Fibroblast of peridontal ligament (primary cell): ENCODE results near the gene PHKB.
"Not testable (repeated sequence)": the region's sequence is repeated elsewhere in the genome, so short reads cannot be mapped to it uniquely, and the experiment has no call there.

Experiments used
- DNase-seq: peaks from one replicate; pipeline ENCODE4 v3.0.0-alpha.2; 2010; ENCODE audit errors: extremely low read depth

Gene PHKB

GRCh38 chr16:47460711-47461597 is at the start of gene PHKB, which contains the start of gene ITFG1:
PHKB (plus strand) TSS chr16:47461331; CDS start chr16:47461351, 20 bp downstream.
ITFG1 (minus strand) TSS chr16:47461063; CDS start chr16:47461045, 18 bp downstream.
- DNase-seq = peak; percentile 85

GRCh38 chr16:47413041-47413440 is 48.1 kb upstream of the PHKB start:
- DNase-seq = no peak

- no peak for DNase-seq
Measured at GRCh38 chr16:47416869-47417268, 44.3 kb upstream of the PHKB start.

- DNase-seq = no peak
Measured at GRCh38 chr16:47424846-47425245, 36.3 kb upstream of the PHKB start.

DNA sequence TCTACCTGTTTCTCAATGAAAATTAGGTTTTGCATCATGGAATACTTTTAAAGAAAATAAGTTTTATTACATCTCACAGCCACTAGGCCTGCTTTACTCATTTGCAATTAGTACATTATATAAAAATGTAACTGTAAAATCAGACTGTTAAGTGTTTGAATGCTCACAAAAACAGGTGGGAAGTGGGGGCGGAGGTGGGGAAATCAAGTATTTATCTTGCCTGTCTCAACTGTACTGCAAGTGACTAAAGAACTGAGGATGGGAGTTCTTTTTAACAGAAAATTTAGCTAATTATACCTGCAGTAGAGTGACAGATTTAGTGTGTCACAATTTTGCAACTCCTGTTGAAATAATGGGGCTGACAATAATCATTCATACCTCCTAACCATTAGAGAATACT is 34.3 kb upstream of the PHKB start:
- DNase-seq = no peak

GRCh38 chr16:47431960-47432359 is 29.2 kb upstream of the PHKB start:
- no peak for DNase-seq

GRCh38 chr16:47434274-47434673 is 26.9 kb upstream of the PHKB start:
- DNase-seq = not testable (repeated sequence)

DNA sequence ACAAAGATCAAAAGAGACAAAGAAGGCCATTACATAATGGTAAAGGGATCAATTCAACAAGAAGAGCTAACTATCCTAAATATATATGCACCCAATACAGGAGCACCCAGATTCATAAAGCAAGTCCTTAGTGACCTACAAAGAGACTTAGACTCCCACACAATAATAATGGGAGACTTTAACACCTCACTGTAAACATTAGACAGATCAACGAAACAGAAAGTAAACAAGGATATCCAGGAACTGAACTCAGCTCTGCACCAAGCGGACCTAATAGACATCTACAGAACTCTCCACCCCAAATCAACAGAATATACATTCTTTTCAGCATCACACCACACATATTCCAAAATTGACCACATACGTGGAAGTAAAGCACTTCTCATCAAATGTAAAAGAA is 21.1 kb upstream of the PHKB start:
- DNase-seq = not testable (repeated sequence)

DNA sequence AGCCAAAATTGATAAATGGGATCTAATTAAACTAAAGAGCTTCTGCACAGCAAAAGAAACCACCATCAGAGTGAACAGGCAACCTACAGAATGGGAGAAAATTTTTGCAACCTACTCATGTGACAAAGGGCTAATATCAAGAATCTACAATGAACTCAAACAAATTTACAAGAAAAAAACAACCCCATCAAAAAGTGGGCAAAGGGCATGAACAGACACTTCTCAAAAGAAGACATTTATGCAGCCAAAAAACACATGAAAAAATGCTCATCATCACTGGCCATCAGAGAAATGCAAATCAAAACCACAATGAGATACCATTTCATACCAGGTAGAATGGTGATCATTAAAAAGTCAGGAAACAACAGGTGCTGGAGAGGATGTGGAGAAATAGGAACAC is 18.2 kb upstream of the PHKB start:
- not testable (repeated sequence) for DNase-seq

DNA sequence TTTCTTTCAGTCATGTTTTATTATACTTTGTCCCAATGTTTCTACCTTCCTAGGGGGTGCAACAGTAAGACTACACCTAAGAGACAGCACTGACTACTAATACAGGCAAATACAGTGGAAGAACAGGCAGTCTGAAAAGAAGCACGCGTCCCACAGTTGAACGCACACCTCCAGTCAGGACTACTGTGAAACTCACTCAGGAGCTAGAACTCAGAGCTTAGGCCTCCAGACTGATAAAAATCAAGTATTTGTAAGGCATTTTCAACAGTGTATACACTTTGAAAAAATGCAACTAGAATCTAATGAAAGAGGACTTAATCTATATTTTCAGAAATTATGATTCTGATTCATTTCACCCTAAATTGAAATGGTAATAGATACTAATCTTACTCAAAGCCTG is 14.7 kb upstream of the PHKB start:
- no peak for DNase-seq

DNA sequence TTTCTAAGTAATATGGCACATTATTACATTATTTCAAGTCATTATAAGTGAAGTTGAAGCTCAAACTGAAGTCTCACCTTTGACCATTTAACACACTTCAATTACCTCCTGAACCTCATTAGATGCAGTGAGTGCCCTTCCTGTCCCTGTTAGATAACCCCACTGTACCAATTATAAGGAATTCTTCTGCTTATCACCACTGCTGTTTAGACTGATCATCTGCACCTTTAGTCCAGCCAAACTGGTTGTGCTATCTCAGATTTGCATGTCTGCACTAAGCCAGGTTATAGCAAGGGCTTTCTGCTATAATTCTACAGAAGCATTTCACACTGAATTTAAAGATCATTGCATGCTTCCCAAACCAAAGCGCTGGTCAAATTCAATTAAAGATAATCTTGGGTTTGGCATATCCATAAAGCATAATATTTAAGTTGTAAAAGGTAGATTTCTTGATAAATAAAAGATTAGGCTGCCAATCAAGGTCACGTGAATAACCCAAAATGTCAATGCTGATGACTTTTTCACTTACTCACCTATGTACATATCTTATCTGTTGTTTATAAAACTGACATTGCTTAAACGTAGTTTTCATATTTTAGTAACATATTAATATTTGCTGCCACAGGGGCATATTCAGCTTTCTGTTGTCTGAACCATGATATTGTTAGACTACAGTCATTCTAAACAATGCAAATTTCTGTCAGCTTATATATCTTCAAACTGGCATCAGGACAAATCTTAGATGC is 12.1 kb upstream of the PHKB start:
- no peak for DNase-seq

GRCh38 chr16:47449788-47450187 is 11.3 kb upstream of the PHKB start:
- DNase-seq = no peak

DNA sequence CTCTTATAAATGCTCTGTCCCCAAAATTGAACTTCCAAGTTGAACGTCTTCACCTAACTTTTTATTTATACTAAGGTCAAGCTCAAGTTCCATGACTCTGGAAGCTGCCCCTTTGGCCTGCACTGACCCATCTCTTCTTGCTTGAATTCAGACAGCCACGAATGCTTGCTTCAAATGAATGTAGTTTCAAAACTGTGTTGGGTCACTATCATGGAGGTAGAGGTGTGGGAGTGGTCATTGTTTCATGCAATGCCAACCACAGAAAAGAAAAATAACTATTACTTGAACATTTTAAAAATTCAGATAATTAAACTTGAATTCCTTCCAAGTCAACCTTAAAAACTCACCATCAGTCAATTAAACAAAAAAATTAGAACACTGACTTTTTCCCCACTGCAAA is 2.8 kb upstream of the PHKB start:
- DNase-seq = no peak

DNA sequence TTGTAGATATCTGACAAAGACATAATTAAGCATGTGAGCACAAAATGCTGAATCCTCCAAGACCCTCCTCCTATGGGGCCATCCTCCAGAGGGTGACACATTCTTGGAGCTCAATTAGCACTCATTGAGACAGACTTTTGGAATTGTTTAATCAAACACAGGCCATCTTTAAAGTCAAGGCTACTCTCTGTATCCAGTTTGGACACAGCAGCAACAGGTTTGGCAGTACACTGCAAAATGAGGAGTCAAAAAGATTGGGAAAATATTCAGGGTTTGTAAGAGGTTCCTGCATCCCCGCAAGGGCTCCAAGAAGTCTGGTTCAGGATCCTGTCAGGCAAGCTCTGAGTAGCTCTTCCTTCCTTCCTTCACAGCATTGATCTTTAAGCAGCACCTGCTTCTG is 1.5 kb upstream of the PHKB start:
- DNase-seq = no peak

- no peak for DNase-seq
Measured at GRCh38 chr16:47460359-47460710, 796 bp upstream of the PHKB start.

- DNase-seq = peak; percentile 59
Measured at GRCh38 chr16:47461598-47462266, 601 bp downstream of the PHKB start.

DNA sequence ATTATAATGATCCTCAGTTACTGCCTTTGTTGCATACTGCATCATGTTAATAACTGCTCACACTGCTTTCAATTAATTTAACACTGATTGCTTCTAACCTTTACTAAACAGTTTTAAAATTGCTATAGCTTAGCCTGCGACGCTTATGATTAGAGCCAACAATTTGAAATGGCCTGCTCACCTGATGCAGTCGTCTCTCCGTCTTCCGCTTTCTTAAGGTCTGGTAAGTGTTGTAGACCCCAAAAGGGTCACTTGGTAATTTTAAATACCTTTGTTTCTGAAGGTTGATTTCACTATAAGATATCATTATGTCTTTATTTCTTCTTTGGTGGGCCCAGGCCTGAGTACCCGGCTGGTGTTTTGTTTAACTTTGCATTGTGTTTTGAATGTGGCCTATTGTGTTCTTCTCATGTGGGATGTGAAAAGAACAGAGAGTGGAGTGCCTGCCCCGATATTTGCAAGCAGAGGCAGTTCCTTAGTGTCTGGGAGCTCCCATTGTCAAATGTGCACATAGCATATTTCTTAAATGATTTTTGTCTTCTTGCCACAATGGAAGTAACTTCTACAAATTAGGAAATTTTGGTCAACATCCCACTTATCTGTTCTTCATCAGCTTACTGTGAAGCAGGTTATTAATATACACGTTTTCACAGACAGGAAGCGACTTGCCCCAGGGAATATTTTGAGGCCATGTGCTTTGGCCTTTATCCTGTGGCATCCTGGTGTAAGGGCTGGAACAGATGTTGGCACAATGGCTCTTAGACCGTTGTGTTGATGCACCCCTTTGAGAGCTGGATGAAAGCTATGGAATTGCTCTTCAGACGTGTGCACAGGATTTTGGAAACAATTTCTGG is 2.9 kb downstream of the PHKB start:
- no peak for DNase-seq

- DNase-seq = no peak
Measured at GRCh38 chr16:47465919-47466630, 4.9 kb downstream of the PHKB start.

DNA sequence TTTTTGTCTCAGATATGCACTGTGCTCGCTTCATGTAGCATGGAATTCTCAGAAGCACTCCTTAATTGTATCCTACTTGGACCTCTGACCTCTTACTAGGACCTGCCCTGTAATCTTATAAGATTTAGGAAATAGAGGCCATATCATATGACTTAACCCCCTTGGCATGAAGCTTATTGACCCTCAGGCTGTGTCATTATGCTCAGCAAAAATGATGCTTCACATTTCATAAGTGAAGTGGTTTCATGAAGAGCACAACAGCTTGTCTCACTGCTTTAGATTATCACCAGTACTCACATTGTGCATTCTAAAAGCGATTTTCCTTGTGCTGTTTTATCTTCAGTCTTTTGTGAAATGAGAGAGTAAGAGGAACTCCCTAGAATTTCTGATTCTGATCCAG is 6.4 kb downstream of the PHKB start:
- no peak for DNase-seq

- DNase-seq = not testable (repeated sequence)
Measured at GRCh38 chr16:47468070-47468689, 7.0 kb downstream of the PHKB start.
